Measurements from ENCODE around the gene CHKA.

GRCh38 chr11:68007498-68008380 lies 113.4 kb downstream of the CHKA start:
- TF ChIP-seq, protein P1, sequence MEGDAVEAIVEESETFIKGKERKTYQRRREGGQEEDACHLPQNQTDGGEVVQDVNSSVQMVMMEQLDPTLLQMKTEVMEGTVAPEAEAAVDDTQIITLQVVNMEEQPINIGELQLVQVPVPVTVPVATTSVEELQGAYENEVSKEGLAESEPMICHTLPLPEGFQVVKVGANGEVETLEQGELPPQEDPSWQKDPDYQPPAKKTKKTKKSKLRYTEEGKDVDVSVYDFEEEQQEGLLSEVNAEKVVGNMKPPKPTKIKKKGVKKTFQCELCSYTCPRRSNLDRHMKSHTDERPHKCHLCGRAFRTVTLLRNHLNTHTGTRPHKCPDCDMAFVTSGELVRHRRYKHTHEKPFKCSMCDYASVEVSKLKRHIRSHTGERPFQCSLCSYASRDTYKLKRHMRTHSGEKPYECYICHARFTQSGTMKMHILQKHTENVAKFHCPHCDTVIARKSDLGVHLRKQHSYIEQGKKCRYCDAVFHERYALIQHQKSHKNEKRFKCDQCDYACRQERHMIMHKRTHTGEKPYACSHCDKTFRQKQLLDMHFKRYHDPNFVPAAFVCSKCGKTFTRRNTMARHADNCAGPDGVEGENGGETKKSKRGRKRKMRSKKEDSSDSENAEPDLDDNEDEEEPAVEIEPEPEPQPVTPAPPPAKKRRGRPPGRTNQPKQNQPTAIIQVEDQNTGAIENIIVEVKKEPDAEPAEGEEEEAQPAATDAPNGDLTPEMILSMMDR (conservative IDR thresholded peaks at IDR 0.05; ENCODE audit: low read length): no peak
- no peak for TF ChIP-seq EZH2phosphoT487 (IDR thresholded peaks at IDR 0.05; ENCODE audit: borderline replicate concordance)
